HepG2 (cell line): ENCODE data around the gene CRAMP1. TPM values are rescaled to one million over a fixed set of nuclear protein-coding genes. Genes with fewer than 3 reads are reported as not detected.

ENCODE experiments used
- ATAC-seq: fragments of 200-7000 bp; cut with Tn5 transposase; 3 replicates; pipeline ENCODE4 v1.9.1; 2020; ENCODE audit warnings: mild to moderate bottlenecking, moderate library complexity
- BruUV-seq: library from RNA; stranded (reverse); fragments of 400-500 nt; replicated peaks from 2 replicates; lab custom pipeline; 2021; lab: Mats Ljungman, UMichigan
- CTCF ChIA-PET: fragments of 300-600 bp; formaldehyde crosslinking; extraction: SDS; loops from one replicate; lab custom pipeline; 2021; ENCODE audit warnings: low total read pairs, inconsistent platforms, low intra/inter-chr PET ratio; lab: Yijun Ruan, JAX
- POLR2A ChIA-PET: fragments of 350-600 bp; sonication (Branson Sonifier 250); formaldehyde crosslinking; loops from one replicate; lab custom pipeline; 2020; ENCODE audit warnings: antibody characterized with exemption, inconsistent platforms; lab: Yijun Ruan, JAX
- DNase-seq: peaks from one replicate; pipeline ENCODE4 v3.0.0-alpha.2; 2015; ENCODE audit warnings: low spot score
- FAIRE-seq: peaks from 3 replicates; lab custom pipeline; 2011; peaks lifted over from hg19 to GRCh38; lab: Jason Lieb, UNC
- H2AFZ ChIP-seq: one replicate; pipeline ENCODE4 v1.6.1; 2011; ENCODE audit warnings: low read length, inconsistent platforms
- H3K27ac ChIP-seq: fragments of 300-600 bp; 3 replicates; pipeline ENCODE4 v1.8.0; 2011; ENCODE audit warnings: mixed run types, mild to moderate bottlenecking, mixed read lengths, low read length, inconsistent platforms; ENCODE audit not compliant: insufficient read depth; ENCODE audit errors: extremely low read length
- H3K27me3 ChIP-seq, 2 experiments: fragments of 200-600 bp in 1 of 2; 2 replicates in 1 of 2; 3 replicates in 1 of 2; pipeline versions ENCODE4 v1.6.0 to v1.8.0; 2011; ENCODE audit warnings: low read length in 2 of 2, mild to moderate bottlenecking in 2 of 2, moderate library complexity in 2 of 2, inconsistent platforms in 1 of 2; ENCODE audit not compliant: insufficient read depth in 2 of 2, control insufficient read depth in 1 of 2
- H3K36me3 ChIP-seq, 2 experiments: fragments of 200-600 bp in 1 of 2; replicated peaks in 1 of 2; 2 replicates in 1 of 2; 3 replicates in 1 of 2; pipeline versions ENCODE4 v1.5.1 to v1.8.0; 2011; ENCODE audit warnings: low read length in 2 of 2, inconsistent platforms in 1 of 2; ENCODE audit not compliant: insufficient read depth in 2 of 2, control insufficient read depth in 1 of 2
- H3K4me1 ChIP-seq: 2 replicates; pipeline ENCODE4 v1.5.1; 2012; ENCODE audit warnings: low read length, inconsistent platforms; ENCODE audit not compliant: insufficient read depth
- H3K4me2 ChIP-seq: 2 replicates; pipeline ENCODE4 v1.6.0; 2011; ENCODE audit warnings: low read depth, low read length, inconsistent platforms
- H3K4me3 ChIP-seq, 3 experiments: fragments of 200-600 bp in 1 of 3; sonication (generic), shearing (Covaris generic) in 1 of 3; replicated peaks in 1 of 3; 2 replicates each; pipeline ENCODE4 v1.5.1; 2011 to 2016; ENCODE audit warnings: low read length in 3 of 3, inconsistent platforms in 2 of 3, low read depth in 2 of 3, mild to moderate bottlenecking in 2 of 3, control low read depth in 1 of 3, mixed read lengths in 1 of 3; ENCODE audit not compliant: insufficient read depth in 1 of 3
- H3K79me2 ChIP-seq: one replicate; pipeline ENCODE4 v1.6.1; 2011; ENCODE audit warnings: low read length, inconsistent platforms; ENCODE audit not compliant: insufficient read depth
- H3K9ac ChIP-seq: 2 replicates; pipeline ENCODE4 v1.6.0; 2011; ENCODE audit warnings: mild to moderate bottlenecking, low read depth, low read length, inconsistent platforms; ENCODE audit not compliant: insufficient read depth
- H3K9me3 ChIP-seq: 2 replicates; pipeline ENCODE4 v1.5.1; 2012; ENCODE audit warnings: mild to moderate bottlenecking, low read length
- H4K20me1 ChIP-seq: 2 replicates; pipeline ENCODE4 v1.6.0; 2011; ENCODE audit warnings: inconsistent platforms, mild to moderate bottlenecking, low read length, moderate library complexity; ENCODE audit not compliant: insufficient read depth
- ASH2L ChIP-seq: fragments of 300-600, 200-600 bp; sonication (generic); IDR thresholded peaks from 2 replicates; pipeline ENCODE4 v1.7.0; 2017; ENCODE audit warnings: low read depth, mild to moderate bottlenecking, moderate library complexity, mixed read lengths, low read length; ENCODE audit not compliant: insufficient read length
- CSRNP1 ChIP-seq: sonication (generic); formaldehyde crosslinking; IDR thresholded peaks from 2 replicates; pipeline ENCODE4 v1.8.1; 2023; ENCODE audit warnings: mild to moderate bottlenecking, missing genetic modification reagents
- IRF1 ChIP-seq: sonication (generic); formaldehyde crosslinking; IDR thresholded peaks from 2 replicates; pipeline ENCODE4 v1.4.0; 2020; ENCODE audit warnings: low read depth, mild to moderate bottlenecking, missing genetic modification reagents
- KMT2B ChIP-seq: IDR thresholded peaks from 2 replicates; pipeline ENCODE4 v1.6.1; 2016; ENCODE audit warnings: missing genetic modification reagents, missing compliant biosample characterization
- MEIS1 ChIP-seq: sonication (generic); formaldehyde crosslinking; IDR thresholded peaks from 2 replicates; pipeline ENCODE4 v1.9.0; 2021; ENCODE audit warnings: mild to moderate bottlenecking, missing genetic modification reagents, moderate library complexity, borderline replicate concordance
- NBN ChIP-seq: fragments of 450-650 bp; conservative IDR thresholded peaks from 2 replicates; pipeline ENCODE4 v1.6.1; 2017
- NR2F1 ChIP-seq, 2 experiments: fragments of 450-650 bp in 1 of 2; formaldehyde crosslinking in 1 of 2; IDR thresholded peaks; 2 replicates each; pipeline versions ENCODE4 v1.5.0 to v1.6.1; 2016 to 2020; ENCODE audit warnings: mild to moderate bottlenecking in 1 of 2, missing compliant biosample characterization in 1 of 2, missing genetic modification reagents in 1 of 2, moderate library complexity in 1 of 2
- PATZ1 ChIP-seq: sonication (generic); formaldehyde crosslinking; IDR thresholded peaks from 2 replicates; pipeline ENCODE4 v1.4.0; 2020; ENCODE audit warnings: missing genetic modification reagents
- PPARG ChIP-seq: conservative IDR thresholded peaks from 2 replicates; pipeline ENCODE4 v1.6.1; 2016; ENCODE audit warnings: missing biosample characterization, missing genetic modification reagents
- RORA ChIP-seq: sonication (generic); formaldehyde crosslinking; IDR thresholded peaks from 2 replicates; pipeline ENCODE4 v1.5.0; 2020; ENCODE audit warnings: mild to moderate bottlenecking, missing genetic modification reagents, moderate library complexity
- SALL2 ChIP-seq: sonication (generic); formaldehyde crosslinking; IDR thresholded peaks from 2 replicates; pipeline ENCODE4 v1.8.1; 2023; ENCODE audit warnings: mild to moderate bottlenecking, missing genetic modification reagents, inconsistent platforms
- SNAI1 ChIP-seq: sonication (generic); formaldehyde crosslinking; IDR thresholded peaks from 2 replicates; pipeline ENCODE4 v1.5.0; 2020; ENCODE audit warnings: mild to moderate bottlenecking, missing genetic modification reagents, borderline replicate concordance
- TFE3 ChIP-seq: IDR thresholded peaks from 2 replicates; pipeline ENCODE4 v1.6.1; 2016
- ZMYM2 ChIP-seq: sonication (generic); formaldehyde crosslinking; IDR thresholded peaks from 2 replicates; pipeline ENCODE4 v1.8.0; 2022; ENCODE audit warnings: mild to moderate bottlenecking, missing genetic modification reagents
- ZNF24 ChIP-seq: fragments of 450-650 bp; IDR thresholded peaks from 2 replicates; pipeline ENCODE4 v1.6.1; 2017; ENCODE audit warnings: antibody characterized with exemption, mild to moderate bottlenecking
- ZNF337 ChIP-seq: sonication (generic); formaldehyde crosslinking; IDR thresholded peaks from 2 replicates; pipeline ENCODE4 v1.5.1; 2020; ENCODE audit warnings: missing genetic modification reagents, low read depth, mild to moderate bottlenecking, borderline replicate concordance
- ZNF33A ChIP-seq: sonication (generic); formaldehyde crosslinking; IDR thresholded peaks from 2 replicates; pipeline ENCODE4 v1.5.1; 2020; ENCODE audit warnings: missing genetic modification reagents, mild to moderate bottlenecking, moderate library complexity, borderline replicate concordance
- ZNF564 ChIP-seq: sonication (generic); formaldehyde crosslinking; IDR thresholded peaks from 2 replicates; pipeline ENCODE4 v1.8.1; 2023; ENCODE audit warnings: mild to moderate bottlenecking, missing genetic modification reagents
- WGBS: methylation state at CpG from one replicate; pipeline ENCODE4 v1.1.6; 2017; ENCODE audit warnings: low lambda C conversion rate; 5-methylcytosine and 5-hydroxymethylcytosine counted together
- in situ Hi-C: cut with HindIII; loops from 2 replicates; pipeline ENCODE4 v1.10.0; 2017; ENCODE audit warnings: low pct_unique_long_range_greater_than_20kb; ENCODE audit not compliant: extremely low pct_ligation_motif_present
- intact Hi-C: fragments of 100-400 bp; cut with micrococcal nuclease; formaldehyde crosslinking; loops from one replicate; pipeline ENCODE4 v1.10.0; 2022; ENCODE audit not compliant: unreplicated experiment
- polyA plus RNA-seq, 8 experiments: library from polyadenylated mRNA; depleted of rRNA in 3 of 8; stranded (reverse) in 7 of 8; unstranded in 1 of 8; fragments of >200 nt; fragmentation: Illumina TruSeq in 4 of 8; extraction: Trizol in 4 of 8; gene quantifications; 2 replicates each; pipeline versions ENCODE4 v1.2.1 to v1.2.3, GENCODE V29; 2011 to 2016; ENCODE audit warnings: low read depth in 4 of 8, missing spikeins in 1 of 8, mixed read lengths in 1 of 8; ENCODE audit not compliant: insufficient read depth in 1 of 8
- total RNA-seq, 5 experiments: library from RNA; depleted of rRNA; stranded (reverse); fragments of >200 nt; fragmentation: Illumina TruSeq; extraction: Trizol; gene quantifications; 2 replicates each; pipeline ENCODE4 v1.2.3, GENCODE V29; 2016; ENCODE audit warnings: low read depth in 1 of 5

Gene CRAMP1
- total and polyA plus RNA-seq, 2 of the 13 experiments (the other 11 are each of a cell fraction or from before 2014, with no cell fraction given): 6.8 to 9.7 TPM

GRCh38 chr16:1640261-1640941 lies 28.2 kb downstream of the CRAMP1 start:
- no peak overlapping the region for H3K4me3 ChIP-seq
- in situ Hi-C loops: no loop called here
- no peaks in the 10 kb centered on the region for H3K9me3 ChIP-seq
- H2AFZ ChIP-seq: no peak overlapping the region
- FAIRE-seq (no peak), ATAC-seq (no peak), DNase-seq (no peak)
- no peak overlapping the region for H3K9ac ChIP-seq
- H4K20me1 ChIP-seq: no peaks in the 10 kb centered on the region
- POLR2A ChIA-PET: no interaction called here
- 97% methylated on average over 20 of the region's 20 CpGs for WGBS
- H3K4me1 ChIP-seq: no peaks in the 10 kb centered on the region
- no peaks in the 10 kb centered on the region for H3K79me2 ChIP-seq
- no peaks in the 10 kb centered on the region for H3K27me3 ChIP-seq
- no TSS peak for BruUV-seq
- H3K27ac ChIP-seq: no peak overlapping the region
- no peak overlapping the region for H3K4me2 ChIP-seq
- intact Hi-C loops: no loop called here
- CTCF ChIA-PET: no interaction called here
- H3K36me3 ChIP-seq: peaks cover 34 to 68% of the 10 kb centered on the region in 2 experiments; a peak in 4 of 5 replicates
- TF ChIP-seq ASH2L: no peak
- no peak for TF ChIP-seq ZNF564 (CRISPR knock-in tag)
- no peak for TF ChIP-seq TFE3 (CRISPR knock-in tag)
- TF ChIP-seq PPARG (CRISPR knock-in tag): no peak
- no peak for TF ChIP-seq PATZ1
- no peak for TF ChIP-seq IRF1
- TF ChIP-seq RORA: no peak
- TF ChIP-seq MEIS1: no peak
- no peak for TF ChIP-seq SNAI1 (CRISPR knock-in tag)
- no peak for TF ChIP-seq CSRNP1 (CRISPR knock-in tag)
- no peak for TF ChIP-seq ZMYM2 (CRISPR knock-in tag)
- TF ChIP-seq KMT2B (CRISPR knock-in tag): no peak
- no peak for TF ChIP-seq ZNF24
- TF ChIP-seq ZNF337 (CRISPR knock-in tag): no peak
- TF ChIP-seq ZNF33A (CRISPR knock-in tag): no peak
- no peak for TF ChIP-seq NBN
- no peak for TF ChIP-seq SALL2 (CRISPR knock-in tag)
- TF ChIP-seq NR2F1 (CRISPR knock-in tag; IDR thresholded peaks at IDR 0.05): no peak
